H9 (cell line): ENCODE data around the gene COLQ. TPM values are rescaled to one million over a fixed set of nuclear protein-coding genes. Genes with fewer than 3 reads are reported as not detected.

Source experiments
- DNase-seq: peaks from one replicate; pipeline ENCODE4 v3.0.0-alpha.2; 2017
- H2AFZ ChIP-seq: one replicate; pipeline ENCODE4 v1.6.1; 2013; ENCODE audit warnings: mild to moderate bottlenecking, low read length, control low read depth, moderate library complexity
- H2AK5ac ChIP-seq: 2 replicates; pipeline ENCODE4 v1.6.1; 2013; ENCODE audit warnings: low read length, control low read depth, mixed read lengths; ENCODE audit not compliant: insufficient read length
- H2BK120ac ChIP-seq: one replicate; pipeline ENCODE4 v1.6.1; 2013; ENCODE audit warnings: low read depth, mild to moderate bottlenecking, low read length, control low read depth, inconsistent platforms; ENCODE audit not compliant: poor library complexity, severe bottlenecking
- H2BK12ac ChIP-seq: 2 replicates; pipeline ENCODE4 v1.6.1; 2013; ENCODE audit warnings: low read length, control low read depth, mixed read lengths, low read depth; ENCODE audit not compliant: insufficient read length
- H2BK15ac ChIP-seq: 2 replicates; pipeline ENCODE4 v1.6.1; 2013; ENCODE audit warnings: low read depth, low read length, control low read depth
- H2BK20ac ChIP-seq: one replicate; pipeline ENCODE4 v1.6.1; 2013; ENCODE audit warnings: low read depth, mild to moderate bottlenecking, low read length, control low read depth, inconsistent platforms; ENCODE audit not compliant: poor library complexity, severe bottlenecking
- H2BK5ac ChIP-seq: 2 replicates; pipeline ENCODE4 v1.6.1; 2013; ENCODE audit warnings: low read length, control low read depth, mixed read lengths; ENCODE audit not compliant: insufficient read length
- H3K14ac ChIP-seq: 2 replicates; pipeline ENCODE4 v1.6.1; 2013; ENCODE audit warnings: low read length, control low read depth; ENCODE audit not compliant: insufficient read depth
- H3K18ac ChIP-seq: 2 replicates; pipeline ENCODE4 v1.6.1; 2013; ENCODE audit warnings: low read depth, mild to moderate bottlenecking, mixed read lengths, low read length, control low read depth; ENCODE audit not compliant: insufficient read length
- H3K23ac ChIP-seq: 2 replicates; pipeline ENCODE4 v1.6.1; 2013; ENCODE audit warnings: low read length, control low read depth, mixed read lengths, low read depth; ENCODE audit not compliant: insufficient read length
- H3K23me2 ChIP-seq: 2 replicates; pipeline ENCODE4 v1.6.1; 2013; ENCODE audit warnings: low read depth, mild to moderate bottlenecking, mixed read lengths, low read length, control low read depth; ENCODE audit not compliant: insufficient read length, poor library complexity, severe bottlenecking
- H3K27ac ChIP-seq: 2 replicates; pipeline ENCODE4 v1.5.1; 2013; ENCODE audit warnings: low read length, control low read depth, mixed read lengths, low read depth; ENCODE audit not compliant: insufficient read length
- H3K27me3 ChIP-seq: 2 replicates; pipeline ENCODE4 v1.6.1; 2013; ENCODE audit warnings: low read length, control low read depth, inconsistent platforms; ENCODE audit not compliant: insufficient read depth
- H3K4ac ChIP-seq: 2 replicates; pipeline ENCODE4 v1.6.1; 2013; ENCODE audit warnings: low read depth, mild to moderate bottlenecking, control low read depth, inconsistent platforms, low read length, moderate library complexity
- H3K4me1 ChIP-seq: 2 replicates; pipeline ENCODE4 v1.6.1; 2013; ENCODE audit warnings: low read length, control low read depth, inconsistent platforms; ENCODE audit not compliant: insufficient read depth
- H3K4me2 ChIP-seq: 2 replicates; pipeline ENCODE4 v1.6.1; 2013; ENCODE audit warnings: low read length, control low read depth, mixed read lengths; ENCODE audit not compliant: insufficient read length, insufficient read depth
- H3K56ac ChIP-seq: 2 replicates; pipeline ENCODE4 v1.6.1; 2013; ENCODE audit warnings: low read depth, mild to moderate bottlenecking, mixed read lengths, low read length, control low read depth; ENCODE audit not compliant: insufficient read length
- H3K79me1 ChIP-seq: 2 replicates; pipeline ENCODE4 v1.6.1; 2013; ENCODE audit warnings: low read depth, mild to moderate bottlenecking, moderate library complexity, low read length, control low read depth, inconsistent platforms; ENCODE audit not compliant: insufficient read depth, poor library complexity, severe bottlenecking
- H3K79me2 ChIP-seq: 2 replicates; pipeline ENCODE4 v1.6.1; 2013; ENCODE audit warnings: low read length, control low read depth, inconsistent platforms; ENCODE audit not compliant: insufficient read depth
- H3K9ac ChIP-seq: 2 replicates; pipeline ENCODE4 v1.6.1; 2013; ENCODE audit warnings: low read length, control low read depth, mixed read lengths; ENCODE audit not compliant: insufficient read length; ENCODE audit errors: extremely low read depth
- H3K9me3 ChIP-seq: one replicate; pipeline ENCODE4 v1.6.1; 2013; ENCODE audit warnings: low read depth, low read length, inconsistent platforms; ENCODE audit not compliant: control insufficient read depth
- H3T11ph ChIP-seq: one replicate; pipeline ENCODE4 v1.6.1; 2013; ENCODE audit warnings: mild to moderate bottlenecking, low read length, control low read depth, inconsistent platforms
- H4K20me1 ChIP-seq: one replicate; pipeline ENCODE4 v1.6.1; 2013; ENCODE audit not compliant: control insufficient read depth, insufficient read length, insufficient read depth
- H4K5ac ChIP-seq: 2 replicates; pipeline ENCODE4 v1.6.1; 2013; ENCODE audit warnings: low read depth, mild to moderate bottlenecking, mixed read lengths, low read length, control low read depth; ENCODE audit not compliant: insufficient read length
- H4K8ac ChIP-seq: replicated peaks from 2 replicates; pipeline ENCODE4 v1.6.1; 2013; ENCODE audit warnings: low read length, control low read depth, mixed read lengths, low read depth; ENCODE audit not compliant: insufficient read length
- H4K91ac ChIP-seq: 2 replicates; pipeline ENCODE4 v1.6.1; 2013; ENCODE audit warnings: low read depth, mild to moderate bottlenecking, moderate library complexity, mixed read lengths, low read length, control low read depth; ENCODE audit not compliant: insufficient read length
- H3K27ac Mint-ChIP-seq, 3 experiments: 2 replicates in 2 of 3; 3 replicates in 1 of 3; pipeline ENCODE4 v1.8.0; 2020 to 2021; ENCODE audit warnings: mixed read lengths in 3 of 3, mild to moderate bottlenecking in 1 of 3, moderate library complexity in 1 of 3
- H3K27me3 Mint-ChIP-seq: 2 replicates; pipeline ENCODE4 v1.8.0; 2021; ENCODE audit warnings: low read depth, mild to moderate bottlenecking, moderate library complexity, mixed read lengths
- H3K36me3 Mint-ChIP-seq, 3 experiments: 2 replicates in 2 of 3; 3 replicates in 1 of 3; pipeline ENCODE4 v1.8.0; 2020 to 2021; ENCODE audit warnings: low read depth in 3 of 3, mixed read lengths in 3 of 3; ENCODE audit not compliant: insufficient read depth in 1 of 3
- H3K4me1 Mint-ChIP-seq, 2 experiments: 2 replicates each; pipeline ENCODE4 v1.8.0; 2020; ENCODE audit warnings: mixed read lengths in 2 of 2
- H3K4me3 Mint-ChIP-seq, 2 experiments: 2 replicates in 1 of 2; 3 replicates in 1 of 2; pipeline ENCODE4 v1.8.0; 2020 to 2021; ENCODE audit warnings: mild to moderate bottlenecking in 2 of 2, mixed read lengths in 2 of 2, moderate library complexity in 1 of 2
- H3K9me3 Mint-ChIP-seq, 2 experiments: 2 replicates in 1 of 2; 3 replicates in 1 of 2; pipeline ENCODE4 v1.8.0; 2020; ENCODE audit warnings: mild to moderate bottlenecking in 2 of 2, mixed read lengths in 2 of 2, moderate library complexity in 1 of 2
- CTCF ChIP-seq: fragments of 200-600 bp; sonication (generic); conservative IDR thresholded peaks from 3 replicates; pipeline ENCODE4 v1.8.0; 2021; ENCODE audit warnings: antibody characterized with exemption, mild to moderate bottlenecking
- WGBS: extraction: QIAGEN DNeasy Blood & Tissue Kit; methylation state at CpG from one replicate; pipeline ENCODE4 v1.1.7; 2013; ENCODE audit warnings: missing lambda C conversion rate, low lambda C conversion rate, mixed read lengths; ENCODE audit not compliant: insufficient read length; ENCODE audit errors: extremely low coverage; 5-methylcytosine and 5-hydroxymethylcytosine counted together
- total RNA-seq: library from RNA; stranded (reverse); gene quantifications from 2 replicates; pipeline ENCODE4 v1.2.1, GENCODE V29; 2021

Gene COLQ
- total RNA-seq, 1 experiment from 2014 or later: 0.61 TPM

GRCh38 chr3:15467227-15468181, 54.0 kb downstream of the COLQ start:
- H4K5ac ChIP-seq: no peak overlapping the region
- Mint-ChIP-seq H3K27ac (no peak overlapping the region), H3K4me3 (no peak overlapping the region), H3K4me1 (no peaks in the 10 kb centered on the region), H3K36me3 (no peaks in the 10 kb centered on the region), H3K27me3 (no peaks in the 10 kb centered on the region; the same call in 1 of the 2 replicates), H3K9me3 (no peaks in the 10 kb centered on the region)
- no peak overlapping the region for H3K56ac ChIP-seq
- no peaks in the 10 kb centered on the region for H3K9me3 ChIP-seq
- H2BK20ac ChIP-seq: no peak overlapping the region
- no peak overlapping the region for H2BK120ac ChIP-seq
- H3K9ac ChIP-seq: no peak overlapping the region
- no peak for DNase-seq
- TF ChIP-seq CTCF: no peak
- no peak overlapping the region for H2BK12ac ChIP-seq
- no peak overlapping the region for H3K4ac ChIP-seq
- no peaks in the 10 kb centered on the region for H3K27me3 ChIP-seq
- H3K79me1 ChIP-seq: no peaks in the 10 kb centered on the region
- H2AFZ ChIP-seq: no peak overlapping the region
- WGBS: no CpG with 5 or more reads among the region's 11 CpGs
- no peaks in the 10 kb centered on the region for H3K79me2 ChIP-seq
- H3T11ph ChIP-seq: no peak overlapping the region
- H3K14ac ChIP-seq: no peak overlapping the region
- H4K8ac ChIP-seq: no peak overlapping the region
- H3K23ac ChIP-seq: no peak overlapping the region
- no peak overlapping the region for H2BK5ac ChIP-seq
- no peaks in the 10 kb centered on the region for H3K4me1 ChIP-seq
- no peaks in the 10 kb centered on the region for H4K20me1 ChIP-seq
- H2BK15ac ChIP-seq: no peak overlapping the region
- no peaks in the 10 kb centered on the region for H3K23me2 ChIP-seq
- H3K27ac ChIP-seq: no peak overlapping the region
- H4K91ac ChIP-seq: no peak overlapping the region
- no peak overlapping the region for H2AK5ac ChIP-seq
- H3K18ac ChIP-seq: no peak overlapping the region
- H3K4me2 ChIP-seq: no peak overlapping the region
